HepG2 (cell line): ENCODE results near the gene TCAP. TPM values are rescaled to one million over a fixed set of nuclear protein-coding genes. Genes with fewer than 3 reads are reported as not detected.

Experiments used
- GLI4 ChIP-seq: sonication (generic); formaldehyde crosslinking; IDR thresholded peaks from 2 replicates; pipeline ENCODE4 v1.5.1; 2020; ENCODE audit warnings: missing genetic modification reagents, mild to moderate bottlenecking, moderate library complexity, borderline replicate concordance
- IRF2 ChIP-seq: IDR thresholded peaks from 2 replicates; pipeline ENCODE4 v1.6.1; 2018; ENCODE audit warnings: missing genetic modification reagents, missing compliant biosample characterization
- KDM2A ChIP-seq: sonication (generic); formaldehyde crosslinking; IDR thresholded peaks from 2 replicates; pipeline ENCODE4 v1.4.0; 2020; ENCODE audit warnings: low read depth, missing genetic modification reagents, borderline replicate concordance
- SNAI1 ChIP-seq: sonication (generic); formaldehyde crosslinking; IDR thresholded peaks from 2 replicates; pipeline ENCODE4 v1.5.0; 2020; ENCODE audit warnings: mild to moderate bottlenecking, missing genetic modification reagents, borderline replicate concordance
- SOX13 ChIP-seq, 3 experiments: fragments of 450-650 bp in 1 of 3; sonication (generic) in 1 of 3; formaldehyde crosslinking in 1 of 3; IDR thresholded peaks in 2 of 3; conservative IDR thresholded peaks in 1 of 3; 2 replicates each; pipeline versions ENCODE4 v1.5.0 to v1.6.1; 2016 to 2020; ENCODE audit warnings: antibody characterized with exemption in 1 of 3, mild to moderate bottlenecking in 1 of 3, missing compliant biosample characterization in 1 of 3, missing genetic modification reagents in 1 of 3, moderate library complexity in 1 of 3
- ZMYM3 ChIP-seq: sonication (generic); formaldehyde crosslinking; IDR thresholded peaks from 2 replicates; pipeline ENCODE4 v1.5.1; 2020; ENCODE audit warnings: mild to moderate bottlenecking, missing genetic modification reagents
- ZNF256 ChIP-seq: sonication (generic); formaldehyde crosslinking; conservative IDR thresholded peaks from 2 replicates; pipeline ENCODE4 v1.4.0; 2020; ENCODE audit warnings: missing genetic modification reagents
- ZNF563 ChIP-seq: sonication (generic); formaldehyde crosslinking; IDR thresholded peaks from 2 replicates; pipeline ENCODE4 v1.8.0; 2022; ENCODE audit warnings: mild to moderate bottlenecking, moderate library complexity, missing genetic modification reagents
- ZNF772 ChIP-seq: sonication (generic); formaldehyde crosslinking; IDR thresholded peaks from 2 replicates; pipeline ENCODE4 v1.5.0; 2020; ENCODE audit warnings: mild to moderate bottlenecking, missing genetic modification reagents
- polyA plus RNA-seq, 8 experiments: library from polyadenylated mRNA; depleted of rRNA in 3 of 8; stranded (reverse) in 7 of 8; unstranded in 1 of 8; fragments of >200 nt; fragmentation: Illumina TruSeq in 4 of 8; extraction: Trizol in 4 of 8; gene quantifications; 2 replicates each; pipeline versions ENCODE4 v1.2.1 to v1.2.3, GENCODE V29; 2011 to 2016; ENCODE audit warnings: low read depth in 4 of 8, missing spikeins in 1 of 8, mixed read lengths in 1 of 8; ENCODE audit not compliant: insufficient read depth in 1 of 8
- total RNA-seq, 5 experiments: library from RNA; depleted of rRNA; stranded (reverse); fragments of >200 nt; fragmentation: Illumina TruSeq; extraction: Trizol; gene quantifications; 2 replicates each; pipeline ENCODE4 v1.2.3, GENCODE V29; 2016; ENCODE audit warnings: low read depth in 1 of 5
- TF ChIP-seq, protein P1 (sequence below): sonication (generic); formaldehyde crosslinking; IDR thresholded peaks from 2 replicates; pipeline ENCODE4 v1.4.0; 2020; ENCODE audit warnings: mild to moderate bottlenecking, missing genetic modification reagents
- TF ChIP-seq, protein P2 (sequence below): IDR thresholded peaks from 2 replicates; pipeline ENCODE4 v1.6.1; 2016; ENCODE audit warnings: control low read depth
- TF ChIP-seq, protein P3 (sequence below): sonication (generic); formaldehyde crosslinking; IDR thresholded peaks from 2 replicates; pipeline ENCODE4 v1.8.1; 2022; ENCODE audit warnings: low read depth, mild to moderate bottlenecking, missing genetic modification reagents
- TF ChIP-seq, protein P4 (sequence below), 2 experiments: IDR thresholded peaks; 2 replicates each; pipeline ENCODE4 v1.6.1; 2011 to 2012; ENCODE audit warnings: low read length in 2 of 2, borderline replicate concordance in 1 of 2, low read depth in 1 of 2, mild to moderate bottlenecking in 1 of 2, moderate library complexity in 1 of 2

The TCAP gene
- total and polyA plus RNA-seq, 2 of the 13 experiments (the other 11 are each of a cell fraction or from before 2014, with no cell fraction given): 0.24 to 0.65 TPM

DNA sequence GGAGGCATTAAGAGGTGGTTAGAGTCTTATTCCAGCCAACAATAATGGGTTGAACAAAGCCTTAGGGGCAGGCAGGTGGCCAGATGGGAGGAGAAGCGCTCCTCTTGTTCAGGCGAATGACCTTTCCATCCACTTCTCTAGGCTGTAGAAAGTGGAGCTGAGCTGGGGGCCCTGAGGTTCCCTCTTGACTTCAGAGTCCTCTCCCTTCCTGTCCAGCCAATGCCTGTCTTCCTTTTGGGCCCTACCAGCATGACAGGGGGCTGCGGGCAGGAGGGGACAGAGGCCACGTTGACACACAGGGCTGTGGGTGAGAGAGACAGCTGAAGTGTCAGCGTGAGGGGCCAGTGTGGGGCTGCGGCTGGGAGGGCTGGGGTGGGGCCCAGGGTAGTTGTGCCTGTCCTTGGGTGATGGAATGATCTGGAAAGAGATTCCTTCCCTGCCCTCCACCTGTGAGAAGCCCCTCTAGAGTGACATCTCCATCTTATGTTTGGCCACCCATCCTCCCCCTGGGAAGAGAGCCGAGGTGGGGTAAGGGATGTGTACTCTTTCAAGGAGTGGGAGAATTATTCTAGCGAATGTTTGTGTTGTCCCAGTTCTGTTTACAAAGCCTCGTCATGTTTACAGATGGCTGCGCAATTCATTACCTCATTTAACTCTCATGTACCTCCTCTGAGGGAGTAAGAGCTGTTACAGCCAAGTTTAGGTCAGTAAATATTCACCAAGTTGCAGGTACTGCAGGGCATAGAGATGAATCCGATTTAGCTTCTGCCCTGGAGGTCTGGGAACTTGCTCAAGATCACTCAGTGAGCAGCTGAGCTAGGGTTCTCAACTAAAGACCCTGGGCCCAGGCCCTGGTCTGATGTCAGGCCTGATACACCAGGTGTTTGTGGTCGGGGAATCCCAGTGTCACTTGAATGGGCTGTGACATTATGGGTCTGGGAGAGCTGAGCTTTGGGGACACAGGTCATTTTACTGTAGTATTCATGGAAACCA, 38.0 kb downstream of the TCAP start (continued):
- no peak for TF ChIP-seq KDM2A (CRISPR knock-in tag)
- no peak for TF ChIP-seq ZNF256
- TF ChIP-seq, protein P1, sequence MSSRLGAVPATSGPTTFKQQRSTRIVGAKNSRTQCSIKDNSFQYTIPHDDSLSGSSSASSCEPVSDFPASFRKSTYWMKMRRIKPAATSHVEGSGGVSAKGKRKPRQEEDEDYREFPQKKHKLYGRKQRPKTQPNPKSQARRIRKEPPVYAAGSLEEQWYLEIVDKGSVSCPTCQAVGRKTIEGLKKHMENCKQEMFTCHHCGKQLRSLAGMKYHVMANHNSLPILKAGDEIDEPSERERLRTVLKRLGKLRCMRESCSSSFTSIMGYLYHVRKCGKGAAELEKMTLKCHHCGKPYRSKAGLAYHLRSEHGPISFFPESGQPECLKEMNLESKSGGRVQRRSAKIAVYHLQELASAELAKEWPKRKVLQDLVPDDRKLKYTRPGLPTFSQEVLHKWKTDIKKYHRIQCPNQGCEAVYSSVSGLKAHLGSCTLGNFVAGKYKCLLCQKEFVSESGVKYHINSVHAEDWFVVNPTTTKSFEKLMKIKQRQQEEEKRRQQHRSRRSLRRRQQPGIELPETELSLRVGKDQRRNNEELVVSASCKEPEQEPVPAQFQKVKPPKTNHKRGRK (CRISPR knock-in tag): no peak
- TF ChIP-seq ZNF772 (CRISPR knock-in tag): no peak
- TF ChIP-seq SOX13 (IDR thresholded peaks at IDR 0.05): no peak
- peak in 1 of 2 experiments; percentile 38; a peak in 2 of 4 replicates for TF ChIP-seq SOX13 (CRISPR knock-in tag; conservative IDR thresholded peaks at IDR 0.05 in 1 of 2, IDR thresholded peaks at IDR 0.05 in 1 of 2)
- no peak for TF ChIP-seq SNAI1 (CRISPR knock-in tag)
- TF ChIP-seq, protein P2, sequence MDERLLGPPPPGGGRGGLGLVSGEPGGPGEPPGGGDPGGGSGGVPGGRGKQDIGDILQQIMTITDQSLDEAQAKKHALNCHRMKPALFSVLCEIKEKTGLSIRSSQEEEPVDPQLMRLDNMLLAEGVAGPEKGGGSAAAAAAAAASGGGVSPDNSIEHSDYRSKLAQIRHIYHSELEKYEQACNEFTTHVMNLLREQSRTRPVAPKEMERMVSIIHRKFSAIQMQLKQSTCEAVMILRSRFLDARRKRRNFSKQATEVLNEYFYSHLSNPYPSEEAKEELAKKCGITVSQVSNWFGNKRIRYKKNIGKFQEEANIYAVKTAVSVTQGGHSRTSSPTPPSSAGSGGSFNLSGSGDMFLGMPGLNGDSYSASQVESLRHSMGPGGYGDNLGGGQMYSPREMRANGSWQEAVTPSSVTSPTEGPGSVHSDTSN (CRISPR knock-in tag): no peak; the same call in 1 of the 2 replicates
- peak; percentile 20; the same call in 1 of the 2 replicates for TF ChIP-seq ZNF563 (CRISPR knock-in tag)
- peak; percentile 84 for TF ChIP-seq ZMYM3 (CRISPR knock-in tag)
- TF ChIP-seq IRF2 (CRISPR knock-in tag): 0 out of 2 replicates have a peak, but pooled peaks have one; percentile 20
- peak; percentile 51; the same call in 1 of the 2 replicates for TF ChIP-seq GLI4 (CRISPR knock-in tag)
- TF ChIP-seq, protein P3, sequence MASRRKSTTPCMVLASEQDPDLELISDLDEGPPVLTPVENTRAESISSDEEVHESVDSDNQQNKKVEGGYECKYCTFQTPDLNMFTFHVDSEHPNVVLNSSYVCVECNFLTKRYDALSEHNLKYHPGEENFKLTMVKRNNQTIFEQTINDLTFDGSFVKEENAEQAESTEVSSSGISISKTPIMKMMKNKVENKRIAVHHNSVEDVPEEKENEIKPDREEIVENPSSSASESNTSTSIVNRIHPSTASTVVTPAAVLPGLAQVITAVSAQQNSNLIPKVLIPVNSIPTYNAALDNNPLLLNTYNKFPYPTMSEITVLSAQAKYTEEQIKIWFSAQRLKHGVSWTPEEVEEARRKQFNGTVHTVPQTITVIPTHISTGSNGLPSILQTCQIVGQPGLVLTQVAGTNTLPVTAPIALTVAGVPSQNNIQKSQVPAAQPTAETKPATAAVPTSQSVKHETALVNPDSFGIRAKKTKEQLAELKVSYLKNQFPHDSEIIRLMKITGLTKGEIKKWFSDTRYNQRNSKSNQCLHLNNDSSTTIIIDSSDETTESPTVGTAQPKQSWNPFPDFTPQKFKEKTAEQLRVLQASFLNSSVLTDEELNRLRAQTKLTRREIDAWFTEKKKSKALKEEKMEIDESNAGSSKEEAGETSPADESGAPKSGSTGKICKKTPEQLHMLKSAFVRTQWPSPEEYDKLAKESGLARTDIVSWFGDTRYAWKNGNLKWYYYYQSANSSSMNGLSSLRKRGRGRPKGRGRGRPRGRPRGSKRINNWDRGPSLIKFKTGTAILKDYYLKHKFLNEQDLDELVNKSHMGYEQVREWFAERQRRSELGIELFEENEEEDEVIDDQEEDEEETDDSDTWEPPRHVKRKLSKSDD (CRISPR knock-in tag): no peak
- TF ChIP-seq, protein P4, sequence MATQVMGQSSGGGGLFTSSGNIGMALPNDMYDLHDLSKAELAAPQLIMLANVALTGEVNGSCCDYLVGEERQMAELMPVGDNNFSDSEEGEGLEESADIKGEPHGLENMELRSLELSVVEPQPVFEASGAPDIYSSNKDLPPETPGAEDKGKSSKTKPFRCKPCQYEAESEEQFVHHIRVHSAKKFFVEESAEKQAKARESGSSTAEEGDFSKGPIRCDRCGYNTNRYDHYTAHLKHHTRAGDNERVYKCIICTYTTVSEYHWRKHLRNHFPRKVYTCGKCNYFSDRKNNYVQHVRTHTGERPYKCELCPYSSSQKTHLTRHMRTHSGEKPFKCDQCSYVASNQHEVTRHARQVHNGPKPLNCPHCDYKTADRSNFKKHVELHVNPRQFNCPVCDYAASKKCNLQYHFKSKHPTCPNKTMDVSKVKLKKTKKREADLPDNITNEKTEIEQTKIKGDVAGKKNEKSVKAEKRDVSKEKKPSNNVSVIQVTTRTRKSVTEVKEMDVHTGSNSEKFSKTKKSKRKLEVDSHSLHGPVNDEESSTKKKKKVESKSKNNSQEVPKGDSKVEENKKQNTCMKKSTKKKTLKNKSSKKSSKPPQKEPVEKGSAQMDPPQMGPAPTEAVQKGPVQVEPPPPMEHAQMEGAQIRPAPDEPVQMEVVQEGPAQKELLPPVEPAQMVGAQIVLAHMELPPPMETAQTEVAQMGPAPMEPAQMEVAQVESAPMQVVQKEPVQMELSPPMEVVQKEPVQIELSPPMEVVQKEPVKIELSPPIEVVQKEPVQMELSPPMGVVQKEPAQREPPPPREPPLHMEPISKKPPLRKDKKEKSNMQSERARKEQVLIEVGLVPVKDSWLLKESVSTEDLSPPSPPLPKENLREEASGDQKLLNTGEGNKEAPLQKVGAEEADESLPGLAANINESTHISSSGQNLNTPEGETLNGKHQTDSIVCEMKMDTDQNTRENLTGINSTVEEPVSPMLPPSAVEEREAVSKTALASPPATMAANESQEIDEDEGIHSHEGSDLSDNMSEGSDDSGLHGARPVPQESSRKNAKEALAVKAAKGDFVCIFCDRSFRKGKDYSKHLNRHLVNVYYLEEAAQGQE (IDR thresholded peaks at IDR 0.05; ENCODE audit: borderline replicate concordance in 1 of 2, low read depth in 1 of 2, low read length in 2 of 2): peak in 1 of 2 experiments; percentile 30; a peak in 1 of 4 replicates
